ENCODE measurements around the gene FOXA2. TPM values are rescaled to one million over a fixed set of nuclear protein-coding genes. Genes with fewer than 3 reads are reported as not detected.

Gene FOXA2
- total RNA-seq, 1 experiment from 2014 or later, result 43.6 TPM

DNA sequence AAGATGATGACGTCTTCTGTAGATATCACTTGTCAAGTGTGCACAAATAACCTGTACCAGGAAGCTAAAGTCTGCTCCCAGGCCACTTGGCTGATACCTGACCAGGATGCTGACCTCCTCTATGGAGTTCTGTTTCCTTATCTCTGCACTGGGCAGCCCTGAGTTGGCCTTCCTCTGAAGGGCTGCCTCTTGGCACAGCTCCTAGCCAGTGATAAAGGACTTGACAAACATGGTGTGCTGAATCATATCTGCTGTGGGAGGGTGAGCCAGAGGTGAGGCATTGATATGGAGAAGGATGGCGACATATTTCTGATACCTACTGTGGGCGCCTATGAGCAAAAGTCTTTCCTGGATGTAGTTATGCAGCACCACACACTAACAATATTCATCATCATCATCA, 32.8 kb upstream of the FOXA2 start:
- Mint-ChIP-seq H3K9me3 (ENCODE audit: unreplicated experiment) (no peaks in the 10 kb centered on the region), H3K4me1 (ENCODE audit: low read depth, unreplicated experiment) (peaks cover 8% of the 10 kb centered on the region), H3K27me3 (ENCODE audit: insufficient read depth, unreplicated experiment) (no peaks in the 10 kb centered on the region), H3K36me3 (ENCODE audit: insufficient read depth, unreplicated experiment) (no peaks in the 10 kb centered on the region), H3K27ac (ENCODE audit: unreplicated experiment) (no peak overlapping the region), H3K4me3 (ENCODE audit: unreplicated experiment) (no peak overlapping the region)
- Histone ChIP-seq H3K36me3 (ENCODE audit: control insufficient read depth, insufficient read depth, low read length) (no peaks in the 10 kb centered on the region), H3K4me1 (peaks cover 14% of the 10 kb centered on the region), H3K4me3 (ENCODE audit: low read depth, low read length) (no peak overlapping the region), H3K9me3 (no peaks in the 10 kb centered on the region), H3K27me3 (replicated peaks; ENCODE audit: control insufficient read depth, insufficient read depth, low read length) (no peaks in the 10 kb centered on the region)
- intact Hi-C loops (cut with micrococcal nuclease; ENCODE audit: unreplicated experiment), result loop anchor here (5.0 kb wide), 1 partner anchor 285 kb away; no protein-coding TSS in a partner anchor
- no TSS peak for BruUV-seq (replicated peaks)
- TF ChIP-seq, protein P1, sequence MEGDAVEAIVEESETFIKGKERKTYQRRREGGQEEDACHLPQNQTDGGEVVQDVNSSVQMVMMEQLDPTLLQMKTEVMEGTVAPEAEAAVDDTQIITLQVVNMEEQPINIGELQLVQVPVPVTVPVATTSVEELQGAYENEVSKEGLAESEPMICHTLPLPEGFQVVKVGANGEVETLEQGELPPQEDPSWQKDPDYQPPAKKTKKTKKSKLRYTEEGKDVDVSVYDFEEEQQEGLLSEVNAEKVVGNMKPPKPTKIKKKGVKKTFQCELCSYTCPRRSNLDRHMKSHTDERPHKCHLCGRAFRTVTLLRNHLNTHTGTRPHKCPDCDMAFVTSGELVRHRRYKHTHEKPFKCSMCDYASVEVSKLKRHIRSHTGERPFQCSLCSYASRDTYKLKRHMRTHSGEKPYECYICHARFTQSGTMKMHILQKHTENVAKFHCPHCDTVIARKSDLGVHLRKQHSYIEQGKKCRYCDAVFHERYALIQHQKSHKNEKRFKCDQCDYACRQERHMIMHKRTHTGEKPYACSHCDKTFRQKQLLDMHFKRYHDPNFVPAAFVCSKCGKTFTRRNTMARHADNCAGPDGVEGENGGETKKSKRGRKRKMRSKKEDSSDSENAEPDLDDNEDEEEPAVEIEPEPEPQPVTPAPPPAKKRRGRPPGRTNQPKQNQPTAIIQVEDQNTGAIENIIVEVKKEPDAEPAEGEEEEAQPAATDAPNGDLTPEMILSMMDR (IDR thresholded peaks at IDR 0.05; ENCODE audit: insufficient read depth in 1 of 2, low read depth in 1 of 2, low read length in 1 of 2, severe bottlenecking in 1 of 2, unreplicated experiment in 1 of 2), result no peak
- no peak for DNase-seq
- ChIA-PET POLR2A (no interaction called here), CTCF (no interaction called here)

DNA sequence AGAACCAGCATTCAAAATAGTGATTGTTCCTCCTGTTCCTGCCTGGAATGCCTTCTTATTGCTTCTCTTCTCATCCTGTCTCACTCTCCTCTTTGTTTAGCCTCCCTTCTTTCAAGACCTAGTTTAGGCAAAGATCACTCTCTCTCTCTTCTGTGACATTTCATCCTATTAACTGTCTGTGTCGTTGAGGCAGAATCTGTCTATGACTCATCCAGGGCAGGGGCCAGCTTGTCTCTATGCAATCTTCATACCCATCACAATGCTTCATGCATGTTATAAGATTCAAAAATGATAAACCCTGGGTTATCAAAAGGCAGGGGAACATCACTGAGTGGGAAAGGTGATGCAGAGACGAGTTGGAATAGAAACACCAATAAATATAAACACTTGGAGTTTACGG, 32.2 kb upstream of the FOXA2 start:
- Histone ChIP-seq H3K9me3 (no peaks in the 10 kb centered on the region), H3K4me3 (ENCODE audit: low read depth, low read length) (no peak overlapping the region), H3K4me1 (peaks cover 14% of the 10 kb centered on the region), H3K36me3 (ENCODE audit: control insufficient read depth, insufficient read depth, low read length) (no peaks in the 10 kb centered on the region), H3K27me3 (replicated peaks; ENCODE audit: control insufficient read depth, insufficient read depth, low read length) (no peaks in the 10 kb centered on the region)
- BruUV-seq (replicated peaks), result no TSS peak
- no peak for DNase-seq
- Mint-ChIP-seq H3K4me1 (ENCODE audit: low read depth, unreplicated experiment) (peaks cover 8% of the 10 kb centered on the region), H3K9me3 (ENCODE audit: unreplicated experiment) (no peaks in the 10 kb centered on the region), H3K27ac (ENCODE audit: unreplicated experiment) (no peak overlapping the region), H3K27me3 (ENCODE audit: insufficient read depth, unreplicated experiment) (no peaks in the 10 kb centered on the region), H3K4me3 (ENCODE audit: unreplicated experiment) (no peak overlapping the region), H3K36me3 (ENCODE audit: insufficient read depth, unreplicated experiment) (no peaks in the 10 kb centered on the region)
- TF ChIP-seq, protein P1 (IDR thresholded peaks at IDR 0.05; ENCODE audit: insufficient read depth in 1 of 2, low read depth in 1 of 2, low read length in 1 of 2, severe bottlenecking in 1 of 2, unreplicated experiment in 1 of 2), result no peak
- POLR2A ChIA-PET, result no interaction called here
- intact Hi-C loops (cut with micrococcal nuclease; ENCODE audit: unreplicated experiment), result loop anchor here (5.0 kb wide), 1 partner anchor 284 kb away; no protein-coding TSS in a partner anchor
- CTCF ChIA-PET, result no interaction called here

DNA sequence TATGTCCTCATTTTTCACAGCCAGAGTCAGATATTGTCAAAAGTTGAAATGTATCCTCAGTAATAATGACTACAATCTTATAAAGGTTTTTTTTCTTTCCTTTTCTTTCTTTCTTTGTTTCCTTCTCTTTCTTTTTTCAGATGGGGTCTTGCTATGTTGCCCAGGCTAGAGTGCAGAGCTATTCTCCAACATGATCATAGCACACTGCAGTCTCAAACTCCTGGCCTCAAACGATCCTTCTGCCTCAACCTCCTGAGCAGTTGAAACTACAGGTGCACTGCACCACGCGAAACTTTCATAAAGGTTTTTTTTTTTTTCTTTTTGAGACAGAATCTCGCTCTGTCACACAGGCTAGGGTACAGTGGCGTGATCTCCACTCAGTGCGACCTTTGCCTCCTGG, 31.1 kb upstream of the FOXA2 start:
- peaks cover 8% of the 10 kb centered on the region for H3K4me1 Mint-ChIP-seq (ENCODE audit: low read depth, unreplicated experiment)
- H3K27ac Mint-ChIP-seq (ENCODE audit: unreplicated experiment), result no peak overlapping the region
- H3K36me3 ChIP-seq (ENCODE audit: control insufficient read depth, insufficient read depth, low read length), result no peaks in the 10 kb centered on the region
- ChIA-PET CTCF (no interaction called here), POLR2A (no interaction called here)
- no peaks in the 10 kb centered on the region for H3K36me3 Mint-ChIP-seq (ENCODE audit: insufficient read depth, unreplicated experiment)
- no TSS peak for BruUV-seq (replicated peaks)
- H3K4me3 ChIP-seq (ENCODE audit: low read depth, low read length), result no peak overlapping the region
- H3K27me3 Mint-ChIP-seq (ENCODE audit: insufficient read depth, unreplicated experiment), result no peaks in the 10 kb centered on the region
- DNase-seq, result no peak
- no peaks in the 10 kb centered on the region for H3K9me3 Mint-ChIP-seq (ENCODE audit: unreplicated experiment)
- TF ChIP-seq, protein P1 (IDR thresholded peaks at IDR 0.05; ENCODE audit: insufficient read depth in 1 of 2, low read depth in 1 of 2, low read length in 1 of 2, severe bottlenecking in 1 of 2, unreplicated experiment in 1 of 2), result no peak
- intact Hi-C loops (cut with micrococcal nuclease; ENCODE audit: unreplicated experiment), result loop anchor here (5.0 kb wide), 1 partner anchor 283 kb away; no protein-coding TSS in a partner anchor
- no peaks in the 10 kb centered on the region for H3K27me3 ChIP-seq (replicated peaks; ENCODE audit: control insufficient read depth, insufficient read depth, low read length)
- peaks cover 14% of the 10 kb centered on the region for H3K4me1 ChIP-seq
- no peak overlapping the region for H3K4me3 Mint-ChIP-seq (ENCODE audit: unreplicated experiment)
- no peaks in the 10 kb centered on the region for H3K9me3 ChIP-seq

All from Caco-2 (cell line).